ENCODE data around the gene ANKFN1.

ANKFN1 gene

GRCh38 chr17:56488800-56489199 lies 335.5 kb downstream of the ANKFN1 start:
- Mint-ChIP-seq H3K4me3 (no peak overlapping the region), H3K4me1 (no peaks in the 10 kb centered on the region), H3K27me3 (no peaks in the 10 kb centered on the region), H3K36me3 (no peaks in the 10 kb centered on the region), H3K27ac (no peak overlapping the region), H3K9me3 (no peaks in the 10 kb centered on the region)
- no peak for ATAC-seq

GRCh38 chr17:56489980-56490379 lies 336.7 kb downstream of the ANKFN1 start:
- Mint-ChIP-seq H3K27me3 (no peaks in the 10 kb centered on the region), H3K4me3 (no peak overlapping the region), H3K4me1 (no peaks in the 10 kb centered on the region), H3K27ac (no peak overlapping the region), H3K9me3 (no peaks in the 10 kb centered on the region), H3K36me3 (no peaks in the 10 kb centered on the region)
- ATAC-seq: no peak

GRCh38 chr17:56495556-56495955 lies 342.3 kb downstream of the ANKFN1 start:
- Mint-ChIP-seq H3K27ac (no peak overlapping the region), H3K36me3 (no peaks in the 10 kb centered on the region), H3K4me3 (no peak overlapping the region), H3K27me3 (no peaks in the 10 kb centered on the region), H3K9me3 (no peaks in the 10 kb centered on the region), H3K4me1 (no peaks in the 10 kb centered on the region)
- ATAC-seq: no peak

- H3K9me3 Mint-ChIP-seq: no peaks in the 10 kb centered on the region
- no peak overlapping the region for H3K27ac Mint-ChIP-seq
- H3K4me3 Mint-ChIP-seq: no peak overlapping the region
- no peaks in the 10 kb centered on the region for H3K4me1 Mint-ChIP-seq
- ATAC-seq: no peak
- no peaks in the 10 kb centered on the region for H3K36me3 Mint-ChIP-seq
- H3K27me3 Mint-ChIP-seq: no peaks in the 10 kb centered on the region
Observed at GRCh38 chr17:56497132-56497531, 343.9 kb downstream of the ANKFN1 start.

GRCh38 chr17:56499799-56500388 lies 346.6 kb downstream of the ANKFN1 start:
- Mint-ChIP-seq H3K4me1 (no peaks in the 10 kb centered on the region), H3K27ac (no peak overlapping the region), H3K9me3 (no peaks in the 10 kb centered on the region), H3K27me3 (no peaks in the 10 kb centered on the region), H3K36me3 (no peaks in the 10 kb centered on the region), H3K4me3 (no peak overlapping the region)
- no peak for ATAC-seq

GRCh38 chr17:56502120-56502654 lies 348.9 kb downstream of the ANKFN1 start:
- no peaks in the 10 kb centered on the region for H3K4me1 Mint-ChIP-seq
- ATAC-seq: no peak
- H3K9me3 Mint-ChIP-seq: no peaks in the 10 kb centered on the region
- peaks cover 3% of the 10 kb centered on the region for H3K27me3 Mint-ChIP-seq
- H3K27ac Mint-ChIP-seq: no peak overlapping the region
- no peaks in the 10 kb centered on the region for H3K36me3 Mint-ChIP-seq
- H3K4me3 Mint-ChIP-seq: no peak overlapping the region

- no peak overlapping the region for H3K4me3 Mint-ChIP-seq
- peaks cover 12% of the 10 kb centered on the region for H3K27me3 Mint-ChIP-seq
- no peaks in the 10 kb centered on the region for H3K9me3 Mint-ChIP-seq
- no peaks in the 10 kb centered on the region for H3K4me1 Mint-ChIP-seq
- no peak overlapping the region for H3K27ac Mint-ChIP-seq
- no peak for ATAC-seq
- no peaks in the 10 kb centered on the region for H3K36me3 Mint-ChIP-seq
Observed at GRCh38 chr17:56505154-56505756, 352.0 kb downstream of the ANKFN1 start.

- Mint-ChIP-seq H3K27me3 (peaks cover 12% of the 10 kb centered on the region), H3K27ac (no peak overlapping the region), H3K36me3 (no peaks in the 10 kb centered on the region), H3K4me1 (no peaks in the 10 kb centered on the region), H3K9me3 (no peaks in the 10 kb centered on the region), H3K4me3 (no peak overlapping the region)
- no peak for ATAC-seq
Observed at GRCh38 chr17:56506349-56506748, 353.1 kb downstream of the ANKFN1 start.

- H3K36me3 Mint-ChIP-seq: no peaks in the 10 kb centered on the region
- no peak overlapping the region for H3K4me3 Mint-ChIP-seq
- peak; percentile 25 for ATAC-seq
- no peaks in the 10 kb centered on the region for H3K9me3 Mint-ChIP-seq
- no peaks in the 10 kb centered on the region for H3K4me1 Mint-ChIP-seq
- peaks cover 12% of the 10 kb centered on the region for H3K27me3 Mint-ChIP-seq
- H3K27ac Mint-ChIP-seq: no peak overlapping the region
Observed at GRCh38 chr17:56510554-56511342, 357.5 kb downstream of the ANKFN1 start.

GRCh38 chr17:56514264-56514663 lies 361.0 kb downstream of the ANKFN1 start:
- no peak for ATAC-seq
- Mint-ChIP-seq H3K4me3 (no peak overlapping the region), H3K36me3 (no peaks in the 10 kb centered on the region), H3K27ac (no peak overlapping the region), H3K27me3 (peaks cover 19% of the 10 kb centered on the region), H3K4me1 (no peaks in the 10 kb centered on the region), H3K9me3 (no peaks in the 10 kb centered on the region)

GRCh38 chr17:56514899-56515298 lies 361.6 kb downstream of the ANKFN1 start:
- H3K36me3 Mint-ChIP-seq: no peaks in the 10 kb centered on the region
- H3K4me1 Mint-ChIP-seq: no peaks in the 10 kb centered on the region
- no peak overlapping the region for H3K27ac Mint-ChIP-seq
- H3K4me3 Mint-ChIP-seq: no peak overlapping the region
- ATAC-seq: no peak
- peaks cover 26% of the 10 kb centered on the region for H3K27me3 Mint-ChIP-seq
- no peaks in the 10 kb centered on the region for H3K9me3 Mint-ChIP-seq

- peaks cover 3% of the 10 kb centered on the region for H3K9me3 Mint-ChIP-seq
- ATAC-seq: no peak
- no peaks in the 10 kb centered on the region for H3K4me1 Mint-ChIP-seq
- H3K27ac Mint-ChIP-seq: no peak overlapping the region
- H3K27me3 Mint-ChIP-seq: peaks cover 55% of the 10 kb centered on the region
- no peak overlapping the region for H3K4me3 Mint-ChIP-seq
- no peaks in the 10 kb centered on the region for H3K36me3 Mint-ChIP-seq
Observed at GRCh38 chr17:56521414-56522141, 368.3 kb downstream of the ANKFN1 start.

GRCh38 chr17:56523042-56523441 lies 369.8 kb downstream of the ANKFN1 start:
- Mint-ChIP-seq H3K4me3 (no peak overlapping the region), H3K27ac (no peak overlapping the region), H3K27me3 (peaks cover 47% of the 10 kb centered on the region), H3K36me3 (no peaks in the 10 kb centered on the region), H3K9me3 (peaks cover 3% of the 10 kb centered on the region), H3K4me1 (no peaks in the 10 kb centered on the region)
- no peak for ATAC-seq

GRCh38 chr17:56528696-56529095 lies 375.4 kb downstream of the ANKFN1 start:
- peaks cover 9% of the 10 kb centered on the region for H3K27me3 Mint-ChIP-seq
- H3K4me1 Mint-ChIP-seq: no peaks in the 10 kb centered on the region
- H3K4me3 Mint-ChIP-seq: no peak overlapping the region
- no peak overlapping the region for H3K27ac Mint-ChIP-seq
- H3K9me3 Mint-ChIP-seq: peaks cover 1% of the 10 kb centered on the region
- no peaks in the 10 kb centered on the region for H3K36me3 Mint-ChIP-seq
- no peak for ATAC-seq

GRCh38 chr17:56532926-56533325 lies 379.7 kb downstream of the ANKFN1 start:
- no peak for ATAC-seq
- Mint-ChIP-seq H3K27me3 (peaks cover 11% of the 10 kb centered on the region), H3K4me1 (no peaks in the 10 kb centered on the region), H3K4me3 (no peak overlapping the region), H3K27ac (no peak overlapping the region), H3K9me3 (no peaks in the 10 kb centered on the region), H3K36me3 (no peaks in the 10 kb centered on the region)
